Kidney tubule cell (primary cell): ENCODE results near the gene ZNF718.
"Not testable (repeated sequence)": the region's sequence is repeated elsewhere in the genome, so short reads cannot be mapped to it uniquely, and the experiment has no call there.

Source experiments
- DNase-seq: peaks from one replicate; pipeline ENCODE4 v3.0.0-alpha.2; 2018; ENCODE audit warnings: low spot score

ZNF718 gene

GRCh38 chr4:161496-162284, 37.4 kb downstream of the ZNF718 start:
- DNase-seq = peak; percentile 1

GRCh38 chr4:169640-170039, 45.3 kb downstream of the ZNF718 start:
- DNase-seq = not testable (repeated sequence)

GRCh38 chr4:171318-171717, 47.0 kb downstream of the ZNF718 start:
- DNase-seq = not testable (repeated sequence)

- no peak for DNase-seq
Measured at GRCh38 chr4:173666-174314, 49.5 kb downstream of the ZNF718 start.

GRCh38 chr4:175986-176385, 51.7 kb downstream of the ZNF718 start:
- DNase-seq = no peak

- no peak for DNase-seq
Measured at GRCh38 chr4:176995-177394, 52.7 kb downstream of the ZNF718 start.

- not testable (repeated sequence) for DNase-seq
Measured at GRCh38 chr4:182225-182624, 57.9 kb downstream of the ZNF718 start.

GRCh38 chr4:188091-188490, 63.8 kb downstream of the ZNF718 start:
- no peak for DNase-seq

- not testable (repeated sequence) for DNase-seq
Measured at GRCh38 chr4:195159-195558, 70.9 kb downstream of the ZNF718 start.

GRCh38 chr4:200936-201335, 76.6 kb downstream of the ZNF718 start:
- DNase-seq = no peak

- DNase-seq = not testable (repeated sequence)
Measured at GRCh38 chr4:202822-203221, 78.5 kb downstream of the ZNF718 start.

- DNase-seq = no peak
Measured at GRCh38 chr4:205097-205756, 80.9 kb downstream of the ZNF718 start.

GRCh38 chr4:206054-206453, 81.8 kb downstream of the ZNF718 start:
- no peak for DNase-seq

- not testable (repeated sequence) for DNase-seq
Measured at GRCh38 chr4:208416-209096, 84.3 kb downstream of the ZNF718 start.

- peak; percentile 41 for DNase-seq
Measured at GRCh38 chr4:211033-211511, 86.8 kb downstream of the ZNF718 start.

- DNase-seq = peak; percentile 89
Measured at GRCh38 chr4:212438-213188, 88.3 kb downstream of the ZNF718 start.

GRCh38 chr4:213189-213535, 88.9 kb downstream of the ZNF718 start:
- peak; percentile 25 for DNase-seq
